NB4 (cell line): ENCODE measurements around the gene ZBTB43.

Source experiments
- CTCF ChIP-seq: IDR thresholded peaks from one replicate; pipeline ENCODE4 v1.5.1; 2012; ENCODE audit warnings: low read depth, low read length
- MYC ChIP-seq: IDR thresholded peaks from 2 replicates; pipeline ENCODE4 v1.6.1; 2011; ENCODE audit warnings: low read depth, low read length
- POLR2A ChIP-seq: IDR thresholded peaks from 2 replicates; pipeline ENCODE4 v1.6.1; 2011; ENCODE audit warnings: mild to moderate bottlenecking; ENCODE audit not compliant: insufficient read length; ENCODE audit errors: extremely low read depth

DNA sequence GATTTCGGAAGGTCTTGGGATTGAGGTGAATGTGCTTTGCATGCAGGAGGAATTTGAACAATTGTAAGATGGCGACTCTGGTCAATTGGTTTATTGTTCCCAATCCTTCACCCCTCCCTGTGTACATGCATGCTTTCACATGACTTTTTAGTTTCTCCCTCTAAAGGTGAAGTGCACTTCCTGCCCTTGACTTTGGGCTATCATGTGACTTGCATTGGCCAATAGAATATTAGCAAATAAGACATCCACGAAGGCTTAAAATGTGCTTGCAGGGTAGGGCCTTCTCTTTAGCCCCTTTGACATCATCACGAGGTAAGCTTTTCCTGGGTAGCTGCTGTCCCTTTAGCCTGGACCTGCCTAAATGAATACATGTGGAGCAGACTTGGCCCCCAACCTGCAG lies 8.1 kb upstream of the ZBTB43 start:
- no peak for TF ChIP-seq CTCF
- TF ChIP-seq POLR2A: no peak
- TF ChIP-seq MYC: no peak
